NT2/D1 (cell line): ENCODE results near the gene KRTAP16-1.

Source experiments
- DNase-seq: peaks from one replicate; pipeline ENCODE4 v3.0.0-alpha.2; 2011; ENCODE audit warnings: low read depth, low spot score
- H3K27me3 ChIP-seq: 2 replicates; pipeline ENCODE4 v1.6.0; 2011; ENCODE audit warnings: mild to moderate bottlenecking; ENCODE audit not compliant: insufficient read length, insufficient read depth
- H3K36me3 ChIP-seq: 2 replicates; pipeline ENCODE4 v1.6.1; 2011; ENCODE audit warnings: mild to moderate bottlenecking, low read length, mixed read lengths; ENCODE audit not compliant: insufficient read depth, insufficient read length
- H3K4me1 ChIP-seq: 2 replicates; pipeline ENCODE4 v1.5.1; 2011; ENCODE audit not compliant: insufficient read depth, insufficient read length
- H3K4me3 ChIP-seq: 2 replicates; pipeline ENCODE4 v1.5.1; 2011; ENCODE audit warnings: low read depth; ENCODE audit not compliant: insufficient read length
- H3K9ac ChIP-seq: 2 replicates; pipeline ENCODE4 v1.6.0; 2011; ENCODE audit warnings: low read depth; ENCODE audit not compliant: insufficient read length
- H3K9me3 ChIP-seq: 2 replicates; pipeline ENCODE4 v1.5.1; 2011; ENCODE audit warnings: mild to moderate bottlenecking, low read length; ENCODE audit not compliant: insufficient read depth
- SUZ12 ChIP-seq: IDR thresholded peaks from 2 replicates; pipeline ENCODE4 v1.6.1; 2011; ENCODE audit not compliant: insufficient read length, insufficient read depth; ENCODE audit errors: extremely low read depth
- YY1 ChIP-seq: IDR thresholded peaks from 2 replicates; pipeline ENCODE4 v1.6.1; 2011; ENCODE audit not compliant: insufficient read length, insufficient read depth
- ZNF274 ChIP-seq: IDR thresholded peaks from 2 replicates; pipeline ENCODE4 v1.6.1; 2011; ENCODE audit warnings: mild to moderate bottlenecking, low read depth, low read length

The KRTAP16-1 gene

DNA sequence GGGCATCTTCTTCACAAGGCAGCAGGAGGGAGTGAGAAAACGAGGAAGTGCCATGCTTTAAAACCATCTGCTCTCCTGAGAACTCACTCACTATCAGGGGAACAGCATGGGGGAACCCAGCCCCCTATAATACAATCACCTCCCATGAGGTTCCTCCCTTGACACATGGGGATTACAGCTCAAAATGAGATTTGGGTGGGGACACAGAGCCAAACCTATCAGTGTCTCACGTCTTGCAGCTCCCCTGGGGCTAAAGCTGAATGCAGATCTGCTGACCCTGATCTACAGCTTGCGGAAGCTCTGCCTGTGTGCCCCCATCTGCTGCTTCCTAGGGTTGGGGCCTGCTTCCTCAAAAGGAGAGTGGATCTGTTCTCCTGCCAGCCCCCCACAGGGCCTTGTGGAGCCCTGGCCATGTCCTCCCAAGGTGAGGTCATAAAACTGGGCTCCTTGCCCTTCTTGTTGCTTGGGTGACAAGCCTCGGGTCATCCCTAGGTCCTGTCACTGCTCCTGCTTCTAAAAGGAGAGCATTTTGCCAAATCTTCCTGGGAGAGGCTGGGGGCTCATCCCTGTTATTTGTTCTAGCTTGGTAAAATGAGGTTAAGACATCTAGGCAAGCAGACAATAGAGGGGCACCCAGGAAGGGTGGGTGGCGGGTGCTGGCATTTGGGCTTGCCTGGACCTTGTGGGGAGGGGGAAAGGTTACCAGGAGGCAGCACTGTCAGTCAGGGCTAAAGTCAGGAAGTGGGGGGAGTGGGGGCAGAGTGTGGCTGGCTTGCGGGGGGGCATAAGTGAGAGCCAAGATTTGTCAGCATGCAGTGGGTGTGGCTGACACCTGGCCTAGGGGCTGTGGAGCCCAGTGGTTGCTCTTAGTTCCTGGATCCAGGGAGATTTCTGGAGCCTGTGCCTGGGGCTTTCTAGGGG is 25.5 kb upstream of the KRTAP16-1 start:
- H3K27me3 ChIP-seq: no peaks in the 10 kb centered on the region
- no peak for DNase-seq
- TF ChIP-seq SUZ12 (no peak), YY1 (no peak), ZNF274 (no peak)

DNA sequence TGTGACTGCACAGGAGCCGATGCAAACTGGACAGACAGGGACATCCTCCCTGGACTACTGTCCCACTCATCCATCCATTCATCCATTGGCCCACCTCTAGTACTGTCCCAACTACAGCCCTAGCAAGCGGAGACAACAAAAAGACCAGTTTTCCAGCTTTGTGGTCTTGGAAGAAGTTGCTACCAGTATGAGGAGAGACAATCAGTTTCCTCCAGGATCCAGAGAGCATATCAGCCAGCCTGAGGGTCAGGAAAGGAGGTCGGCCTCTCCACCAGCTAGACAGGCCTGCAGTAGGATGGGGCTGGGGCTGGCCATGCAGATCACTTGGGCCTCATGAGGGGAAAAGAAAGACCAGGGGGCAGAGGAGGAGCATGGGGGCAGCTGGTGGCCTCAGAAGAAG is 24.7 kb upstream of the KRTAP16-1 start:
- Histone ChIP-seq H3K27me3 (no peaks in the 10 kb centered on the region), H3K9ac (no peak overlapping the region), H3K9me3 (no peaks in the 10 kb centered on the region), H3K36me3 (no peaks in the 10 kb centered on the region), H3K4me1 (peaks cover 2% of the 10 kb centered on the region), H3K4me3 (no peak overlapping the region)
- TF ChIP-seq YY1 (no peak), SUZ12 (no peak), ZNF274 (no peak)
- DNase-seq: no peak

More for the DNA sequence above, 25.5 kb upstream of the KRTAP16-1 start:
- H3K9ac ChIP-seq: no peak overlapping the region
- peaks cover 2% of the 10 kb centered on the region for H3K4me1 ChIP-seq
- no peak overlapping the region for H3K4me3 ChIP-seq
- no peaks in the 10 kb centered on the region for H3K36me3 ChIP-seq
- H3K9me3 ChIP-seq: no peaks in the 10 kb centered on the region

DNA sequence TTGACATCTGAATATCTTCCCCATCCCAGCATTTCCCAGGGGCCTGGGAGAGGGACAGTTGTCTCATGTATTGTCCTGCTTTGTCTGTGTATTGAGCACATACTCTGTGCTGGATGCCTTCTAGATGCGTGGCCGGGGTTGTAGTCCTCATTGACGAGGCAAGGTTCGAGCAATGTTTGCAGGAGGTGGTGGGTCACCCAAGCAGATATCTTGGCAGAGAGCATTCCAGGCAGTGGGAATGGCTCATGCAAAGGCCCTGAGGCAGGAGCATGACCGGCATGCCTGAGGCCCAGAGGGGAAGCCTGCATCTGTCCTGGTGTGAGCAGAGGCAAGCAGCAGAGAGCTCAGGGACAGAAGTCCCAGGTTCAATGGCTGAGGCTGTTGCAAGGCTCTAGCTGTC is 24.0 kb upstream of the KRTAP16-1 start:
- Histone ChIP-seq H3K27me3 (no peaks in the 10 kb centered on the region), H3K4me1 (peaks cover 2% of the 10 kb centered on the region), H3K9me3 (no peaks in the 10 kb centered on the region), H3K9ac (no peak overlapping the region), H3K36me3 (no peaks in the 10 kb centered on the region), H3K4me3 (no peak overlapping the region)
- DNase-seq: no peak
- TF ChIP-seq ZNF274 (no peak), SUZ12 (no peak), YY1 (no peak)

DNA sequence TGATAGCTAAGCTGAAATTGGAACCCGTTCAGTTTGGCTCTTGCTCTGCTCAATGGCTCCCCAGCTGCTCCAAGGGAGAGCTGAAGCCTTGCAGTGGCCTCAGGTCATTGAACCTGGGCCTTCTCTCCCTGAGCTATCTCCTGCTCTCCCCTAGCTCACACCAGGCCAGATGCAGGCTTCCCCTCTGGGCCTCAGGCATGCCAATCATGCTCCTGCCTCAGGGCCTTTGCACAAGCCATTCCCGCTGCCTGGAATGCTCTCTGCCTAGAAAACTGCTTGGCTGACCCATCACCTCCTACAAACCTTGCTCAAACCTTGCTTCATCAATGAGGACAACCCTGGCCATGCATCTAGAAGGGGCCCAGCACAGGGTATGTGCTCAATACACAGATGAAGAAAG is 23.1 kb upstream of the KRTAP16-1 start:
- no peak for DNase-seq
- H3K27me3 ChIP-seq: no peaks in the 10 kb centered on the region
- H3K4me1 ChIP-seq: peaks cover 2% of the 10 kb centered on the region
- no peaks in the 10 kb centered on the region for H3K9me3 ChIP-seq
- TF ChIP-seq ZNF274: no peak
- TF ChIP-seq YY1: no peak
- no peak for TF ChIP-seq SUZ12
- H3K9ac ChIP-seq: no peak overlapping the region
- no peak overlapping the region for H3K4me3 ChIP-seq
- H3K36me3 ChIP-seq: no peaks in the 10 kb centered on the region

DNA sequence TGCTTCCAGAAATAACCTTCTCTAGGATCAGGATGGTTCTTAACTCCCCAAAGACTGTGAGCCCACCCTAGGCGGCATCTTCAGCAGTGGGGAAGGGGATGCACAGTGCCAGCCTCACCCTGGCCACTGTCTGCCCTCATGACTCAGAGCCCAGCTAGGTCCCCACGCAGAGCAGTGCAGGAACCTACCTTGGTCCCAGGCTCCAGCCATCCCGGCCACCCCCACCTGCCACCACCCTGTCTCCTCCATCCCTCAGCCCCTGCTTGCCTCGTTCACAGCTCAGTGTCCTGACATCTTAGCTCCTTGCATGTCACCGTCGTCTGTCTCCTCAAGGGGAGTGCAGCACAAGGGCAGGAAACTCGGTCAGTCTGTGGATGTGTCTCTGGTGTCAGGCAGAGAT is 22.5 kb upstream of the KRTAP16-1 start:
- TF ChIP-seq SUZ12 (no peak), ZNF274 (no peak), YY1 (no peak)
- Histone ChIP-seq H3K4me3 (no peak overlapping the region), H3K36me3 (no peaks in the 10 kb centered on the region), H3K27me3 (no peaks in the 10 kb centered on the region), H3K4me1 (peaks cover 2% of the 10 kb centered on the region), H3K9me3 (no peaks in the 10 kb centered on the region), H3K9ac (no peak overlapping the region)
- DNase-seq: no peak

DNA sequence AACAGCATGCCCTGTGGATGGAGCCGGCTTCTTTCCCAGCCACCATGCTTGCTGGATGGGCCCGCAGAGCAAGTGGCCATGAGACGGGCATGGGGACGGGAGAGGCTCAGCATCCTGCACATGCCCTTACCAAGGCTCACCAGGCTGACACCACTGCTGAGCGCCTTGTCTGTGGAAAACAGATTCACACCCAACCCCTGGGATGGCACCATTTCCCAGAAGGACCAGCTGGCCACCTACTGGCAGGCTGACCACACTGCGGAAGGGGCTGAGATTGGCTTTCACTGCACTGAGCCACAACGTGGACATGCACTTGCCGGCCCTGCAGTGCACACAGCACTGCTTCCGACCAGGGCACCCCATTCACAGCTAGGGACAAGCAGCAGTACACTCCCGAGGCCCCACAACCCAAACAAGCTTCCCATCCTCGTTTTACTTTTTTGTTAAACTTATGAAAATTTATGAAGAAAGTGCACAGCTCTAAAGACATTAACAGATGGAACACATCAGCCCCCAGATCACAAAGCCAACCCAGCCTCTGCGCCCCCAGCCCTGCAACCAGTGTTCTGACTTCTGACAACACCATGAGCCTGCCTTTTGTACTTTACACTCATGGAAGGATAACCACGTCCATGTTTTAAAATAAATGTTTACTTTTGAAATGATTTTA is 20.3 kb upstream of the KRTAP16-1 start:
- no peak for TF ChIP-seq ZNF274
- TF ChIP-seq SUZ12: no peak
- no peak for TF ChIP-seq YY1
- DNase-seq: peak; percentile 22
- no peaks in the 10 kb centered on the region for H3K36me3 ChIP-seq
- H3K4me3 ChIP-seq: no peak overlapping the region
- no peaks in the 10 kb centered on the region for H3K9me3 ChIP-seq
- no peaks in the 10 kb centered on the region for H3K27me3 ChIP-seq
- H3K4me1 ChIP-seq: peaks cover under 1% of the 10 kb centered on the region
- no peak overlapping the region for H3K9ac ChIP-seq

DNA sequence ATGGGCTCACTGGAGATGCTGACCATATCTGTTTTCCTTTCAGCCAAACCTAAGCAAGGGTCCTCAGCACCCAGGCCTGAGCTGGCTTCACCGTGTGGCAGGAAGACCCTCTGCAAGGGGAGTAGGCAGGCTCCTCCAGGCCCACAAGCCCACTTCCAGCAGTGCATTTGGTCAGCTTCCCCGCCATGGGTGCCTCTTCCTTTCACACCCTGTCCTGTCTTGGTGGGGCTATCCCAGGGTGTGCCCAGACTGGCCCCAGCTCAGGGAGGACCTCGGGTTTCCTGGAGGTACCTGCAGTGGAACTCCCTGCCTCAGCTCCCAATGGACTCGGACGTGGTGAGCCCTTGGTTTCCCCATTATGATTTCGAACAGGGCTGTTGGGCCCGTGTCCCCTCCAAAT is 19.1 kb upstream of the KRTAP16-1 start:
- Histone ChIP-seq H3K9me3 (no peaks in the 10 kb centered on the region), H3K27me3 (no peaks in the 10 kb centered on the region), H3K9ac (no peak overlapping the region), H3K36me3 (no peaks in the 10 kb centered on the region), H3K4me1 (peaks cover under 1% of the 10 kb centered on the region), H3K4me3 (no peak overlapping the region)
- no peak for DNase-seq
- TF ChIP-seq SUZ12: no peak
- TF ChIP-seq YY1: no peak
- no peak for TF ChIP-seq ZNF274
